Coronary artery (tissue), 2 donors: ENCODE measurements around the gene EEF1AKMT3.

Experiments used
- DNase-seq: peaks from one replicate; pipeline ENCODE4 v3.0.0-alpha.2; 2017; ENCODE audit warnings: low spot score
- H3K27ac ChIP-seq, 2 donors: fragments of 200-600 bp; sonication (generic); one replicate each; pipeline ENCODE4 v1.5.1; 2016 to 2019
- H3K4me3 ChIP-seq: fragments of 200-600 bp; sonication (generic); 2 replicates; pipeline ENCODE4 v1.5.1; 2016; ENCODE audit warnings: mild to moderate bottlenecking, moderate library complexity
- CTCF ChIP-seq: fragments of 200-600 bp; sonication (generic); IDR thresholded peaks from one replicate; pipeline ENCODE4 v1.5.1; 2019; ENCODE audit warnings: antibody characterized with exemption

EEF1AKMT3 gene

GRCh38 chr12:57736741-57737466, 35.5 kb upstream of the EEF1AKMT3 start:
- DNase-seq, result no peak
- Histone ChIP-seq H3K27ac (no peak overlapping the region), H3K4me3 (peak overlapping the region; percentile 70)
- no peak for TF ChIP-seq CTCF

- no peak for DNase-seq
- H3K27ac ChIP-seq, result no peak overlapping the region
- H3K4me3 ChIP-seq, result peak overlapping the region; percentile 70
- TF ChIP-seq CTCF, result no peak
Observed at GRCh38 chr12:57737467-57738460, 34.6 kb upstream of the EEF1AKMT3 start.

GRCh38 chr12:57738661-57739237, 33.7 kb upstream of the EEF1AKMT3 start, which contains the start of gene AGAP2:
AGAP2 (minus strand) TSS chr12:57738742; CDS start chr12:57738246, 496 bp downstream.
- no peak within 1 kb of the TSS for H3K27ac ChIP-seq
- DNase-seq, result no peak
- TF ChIP-seq CTCF, result no peak
- peak within 1 kb of the TSS; percentile 70 for H3K4me3 ChIP-seq

- no peak for TF ChIP-seq CTCF
- Histone ChIP-seq H3K4me3 (no peak overlapping the region), H3K27ac (no peak overlapping the region)
- no peak for DNase-seq
Observed at GRCh38 chr12:57739387-57739786, 33.0 kb upstream of the EEF1AKMT3 start.

GRCh38 chr12:57739914-57740538, 32.4 kb upstream of the EEF1AKMT3 start:
- TF ChIP-seq CTCF, result no peak
- Histone ChIP-seq H3K4me3 (no peak overlapping the region), H3K27ac (no peak overlapping the region)
- DNase-seq, result no peak

- TF ChIP-seq CTCF, result no peak
- DNase-seq, result no peak
- peak overlapping the region; percentile 55 for H3K4me3 ChIP-seq
- H3K27ac ChIP-seq, result no peak overlapping the region
Observed at GRCh38 chr12:57740656-57741412, 31.6 kb upstream of the EEF1AKMT3 start.
